Liver (tissue), 9 donors: ENCODE results near the gene SHC2. TPM values are rescaled to one million over a fixed set of nuclear protein-coding genes. Genes with fewer than 3 reads are reported as not detected.

ENCODE experiments used
- DNase-seq: peaks from one replicate; pipeline ENCODE4 v3.0.0-alpha.2; 2017; ENCODE audit warnings: low spot score
- H3K27ac ChIP-seq, 2 donors: one replicate each; pipeline ENCODE4 v1.7.0; 2013; ENCODE audit warnings: inconsistent platforms in 2 of 2, low read length in 2 of 2, control low read depth in 1 of 2, low read depth in 1 of 2, mild to moderate bottlenecking in 1 of 2
- H3K27me3 ChIP-seq, 4 donors: one replicate each; pipeline versions ENCODE4 v1.6.1 to v1.7.0; 2013; ENCODE audit warnings: low read length in 3 of 4, inconsistent platforms in 1 of 4, mild to moderate bottlenecking in 1 of 4, moderate library complexity in 1 of 4; ENCODE audit not compliant: control insufficient read depth in 4 of 4, insufficient read depth in 4 of 4
- H3K36me3 ChIP-seq, 4 donors: one replicate each; pipeline versions ENCODE4 v1.6.1 to v1.7.0; 2013; ENCODE audit warnings: low read length in 3 of 4, mild to moderate bottlenecking in 3 of 4, low read depth in 1 of 4, moderate library complexity in 1 of 4; ENCODE audit not compliant: control insufficient read depth in 4 of 4, insufficient read depth in 3 of 4
- H3K4me1 ChIP-seq, 4 donors: one replicate each; pipeline versions ENCODE4 v1.6.1 to v1.7.0; 2013; ENCODE audit warnings: low read length in 3 of 4, mild to moderate bottlenecking in 3 of 4, moderate library complexity in 1 of 4; ENCODE audit not compliant: control insufficient read depth in 4 of 4, insufficient read depth in 4 of 4
- H3K4me3 ChIP-seq, 3 donors: one replicate each; pipeline versions ENCODE4 v1.6.1 to v1.7.0; 2013; ENCODE audit warnings: low read length in 3 of 3, control low read depth in 1 of 3, low read depth in 1 of 3, mild to moderate bottlenecking in 1 of 3
- H3K9ac ChIP-seq, 2 donors: one replicate each; pipeline ENCODE4 v1.7.0; 2013; ENCODE audit warnings: low read length in 2 of 2, mild to moderate bottlenecking in 2 of 2, moderate library complexity in 2 of 2, control low read depth in 1 of 2, low read depth in 1 of 2
- H3K9me3 ChIP-seq, 4 donors: one replicate each; pipeline versions ENCODE4 v1.6.1 to v1.7.0; 2013; ENCODE audit warnings: low read length in 3 of 4; ENCODE audit not compliant: control insufficient read depth in 4 of 4
- EGR1 ChIP-seq, 2 donors: IDR thresholded peaks; 2 replicates each; pipeline ENCODE4 v1.6.1; 2016 to 2018; ENCODE audit warnings: antibody characterized with exemption in 2 of 2, low read depth in 2 of 2
- FOXA2 ChIP-seq: IDR thresholded peaks from 2 replicates; pipeline ENCODE4 v1.6.1; 2016; ENCODE audit warnings: antibody characterized with exemption
- GABPA ChIP-seq, 2 donors: IDR thresholded peaks in 1 of 2; conservative IDR thresholded peaks in 1 of 2; 2 replicates each; pipeline ENCODE4 v1.6.1; 2016; ENCODE audit warnings: antibody characterized with exemption in 2 of 2, mild to moderate bottlenecking in 1 of 2, moderate library complexity in 1 of 2
- HNF4A ChIP-seq, 2 donors: conservative IDR thresholded peaks; 2 replicates each; pipeline ENCODE4 v1.6.1; 2016; ENCODE audit warnings: antibody characterized with exemption in 2 of 2, mild to moderate bottlenecking in 2 of 2
- HNF4G ChIP-seq: IDR thresholded peaks from 2 replicates; pipeline ENCODE4 v1.6.1; 2016; ENCODE audit warnings: antibody characterized with exemption
- JUND ChIP-seq, 2 donors: IDR thresholded peaks; 2 replicates each; pipeline ENCODE4 v1.6.1; 2016; ENCODE audit warnings: antibody characterized with exemption in 2 of 2
- NR2F2 ChIP-seq: IDR thresholded peaks from 2 replicates; pipeline ENCODE4 v1.6.1; 2016; ENCODE audit warnings: antibody characterized with exemption
- RAD21 ChIP-seq, 2 donors: IDR thresholded peaks; 2 replicates each; pipeline ENCODE4 v1.6.1; 2016; ENCODE audit warnings: antibody characterized with exemption in 2 of 2, mild to moderate bottlenecking in 2 of 2
- RXRA ChIP-seq, 2 donors: IDR thresholded peaks; 2 replicates each; pipeline ENCODE4 v1.6.1; 2017 to 2018; ENCODE audit warnings: antibody characterized with exemption in 2 of 2, mild to moderate bottlenecking in 1 of 2
- TAF1 ChIP-seq: conservative IDR thresholded peaks from 2 replicates; pipeline ENCODE4 v1.6.1; 2016; ENCODE audit warnings: antibody characterized with exemption, mild to moderate bottlenecking
- WGBS: extraction: QIAGEN DNeasy Blood & Tissue Kit; methylation state at CpG from one replicate; pipeline ENCODE4 v1.1.7; 2013; 5-methylcytosine and 5-hydroxymethylcytosine counted together
- polyA plus RNA-seq, 2 donors: library from polyadenylated mRNA; stranded (reverse) in 1 of 2; unstranded in 1 of 2; fragments of 200-250 nt in 1 of 2; fragments of >200 nt in 1 of 2; fragmentation: Nextera tagmentation in 1 of 2; extraction: Ambion mirVana in 1 of 2; gene quantifications; one replicate each; pipeline versions ENCODE4 v1.2.1 to v1.2.3, GENCODE V29; 2013 to 2015
- total RNA-seq, 2 donors: library from RNA; depleted of rRNA; stranded (reverse); fragments of >200 nt; gene quantifications; one replicate each; pipeline ENCODE4 v1.2.3, GENCODE V29; 2014
- TF ChIP-seq, protein P1 (sequence below): IDR thresholded peaks from 2 replicates; pipeline ENCODE4 v1.6.1; 2016; ENCODE audit warnings: antibody characterized with exemption
- TF ChIP-seq, protein P2 (sequence below): fragments of 150-350 bp; IDR thresholded peaks from 2 replicates; pipeline ENCODE4 v1.5.1; 2017; ENCODE audit warnings: improper control_type of control experiment, low read depth, low read length; ENCODE audit not compliant: missing input control
- TF ChIP-seq, protein P3 (sequence below): IDR thresholded peaks from 2 replicates; pipeline ENCODE4 v1.6.1; 2016; ENCODE audit warnings: antibody characterized with exemption
- TF ChIP-seq, protein P4 (sequence below): IDR thresholded peaks from 2 replicates; pipeline ENCODE4 v1.6.1; 2016; ENCODE audit warnings: antibody characterized with exemption, mild to moderate bottlenecking
- TF ChIP-seq, protein P5 (sequence below): IDR thresholded peaks from 2 replicates; pipeline ENCODE4 v1.6.1; 2016; ENCODE audit warnings: antibody characterized with exemption
- donor health status: healthy.
- donor health status: healthy.
- donor health status: healthy.
- donor health status: healthy.
- donor health status: healthy.

Gene SHC2
- total and polyA plus RNA-seq, 4 donors, result 15.6 to 43.0 (median 23.0) TPM

DNA sequence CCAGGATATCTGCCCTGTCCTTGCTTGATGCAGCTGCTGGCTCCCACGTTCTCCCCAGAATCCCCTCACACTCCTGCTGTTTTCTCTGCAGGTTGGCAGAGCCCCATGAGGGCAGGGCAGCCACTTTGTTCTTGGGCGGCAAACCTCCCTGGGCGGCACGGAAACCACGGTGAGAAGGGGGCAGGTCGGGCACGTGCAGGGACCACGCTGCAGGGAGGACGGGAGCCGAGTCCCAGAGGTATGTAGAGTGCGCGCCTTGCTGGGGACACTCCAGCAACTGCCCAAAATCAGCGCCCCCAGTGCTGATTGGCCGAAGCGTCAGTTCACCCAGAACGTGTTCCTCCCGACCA, 86.0 kb downstream of the SHC2 start:
- H3K9me3 ChIP-seq, result no peaks in the 10 kb centered on the region
- H3K4me3 ChIP-seq, result no peak overlapping the region
- 65% methylated on average over 17 of the region's 17 CpGs for WGBS
- peaks cover 0 to 12% (median 3%) of the 10 kb centered on the region in 4 donors for H3K27me3 ChIP-seq
- H3K9ac ChIP-seq, result no peak overlapping the region
- peaks cover 0 to 2% (median 0%) of the 10 kb centered on the region in 4 donors for H3K4me1 ChIP-seq
- TF ChIP-seq, protein P1, sequence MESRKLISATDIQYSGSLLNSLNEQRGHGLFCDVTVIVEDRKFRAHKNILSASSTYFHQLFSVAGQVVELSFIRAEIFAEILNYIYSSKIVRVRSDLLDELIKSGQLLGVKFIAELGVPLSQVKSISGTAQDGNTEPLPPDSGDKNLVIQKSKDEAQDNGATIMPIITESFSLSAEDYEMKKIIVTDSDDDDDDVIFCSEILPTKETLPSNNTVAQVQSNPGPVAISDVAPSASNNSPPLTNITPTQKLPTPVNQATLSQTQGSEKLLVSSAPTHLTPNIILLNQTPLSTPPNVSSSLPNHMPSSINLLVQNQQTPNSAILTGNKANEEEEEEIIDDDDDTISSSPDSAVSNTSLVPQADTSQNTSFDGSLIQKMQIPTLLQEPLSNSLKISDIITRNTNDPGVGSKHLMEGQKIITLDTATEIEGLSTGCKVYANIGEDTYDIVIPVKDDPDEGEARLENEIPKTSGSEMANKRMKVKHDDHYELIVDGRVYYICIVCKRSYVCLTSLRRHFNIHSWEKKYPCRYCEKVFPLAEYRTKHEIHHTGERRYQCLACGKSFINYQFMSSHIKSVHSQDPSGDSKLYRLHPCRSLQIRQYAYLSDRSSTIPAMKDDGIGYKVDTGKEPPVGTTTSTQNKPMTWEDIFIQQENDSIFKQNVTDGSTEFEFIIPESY, result no peak
- TF ChIP-seq NR2F2, result no peak
- TF ChIP-seq HNF4A (conservative IDR thresholded peaks at IDR 0.05), result no peak
- no peak for TF ChIP-seq GABPA (IDR thresholded peaks at IDR 0.05 in 1 of 2, conservative IDR thresholded peaks at IDR 0.05 in 1 of 2)
- TF ChIP-seq TAF1, result no peak
- no peak for TF ChIP-seq FOXA2
- no peak for TF ChIP-seq HNF4G
- TF ChIP-seq, protein P2, sequence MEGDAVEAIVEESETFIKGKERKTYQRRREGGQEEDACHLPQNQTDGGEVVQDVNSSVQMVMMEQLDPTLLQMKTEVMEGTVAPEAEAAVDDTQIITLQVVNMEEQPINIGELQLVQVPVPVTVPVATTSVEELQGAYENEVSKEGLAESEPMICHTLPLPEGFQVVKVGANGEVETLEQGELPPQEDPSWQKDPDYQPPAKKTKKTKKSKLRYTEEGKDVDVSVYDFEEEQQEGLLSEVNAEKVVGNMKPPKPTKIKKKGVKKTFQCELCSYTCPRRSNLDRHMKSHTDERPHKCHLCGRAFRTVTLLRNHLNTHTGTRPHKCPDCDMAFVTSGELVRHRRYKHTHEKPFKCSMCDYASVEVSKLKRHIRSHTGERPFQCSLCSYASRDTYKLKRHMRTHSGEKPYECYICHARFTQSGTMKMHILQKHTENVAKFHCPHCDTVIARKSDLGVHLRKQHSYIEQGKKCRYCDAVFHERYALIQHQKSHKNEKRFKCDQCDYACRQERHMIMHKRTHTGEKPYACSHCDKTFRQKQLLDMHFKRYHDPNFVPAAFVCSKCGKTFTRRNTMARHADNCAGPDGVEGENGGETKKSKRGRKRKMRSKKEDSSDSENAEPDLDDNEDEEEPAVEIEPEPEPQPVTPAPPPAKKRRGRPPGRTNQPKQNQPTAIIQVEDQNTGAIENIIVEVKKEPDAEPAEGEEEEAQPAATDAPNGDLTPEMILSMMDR, result no peak
- TF ChIP-seq EGR1 (IDR thresholded peaks at IDR 0.05; ENCODE audit: low read depth in 2 of 2), result no peak
- DNase-seq, result no peak
- no peaks in the 10 kb centered on the region for H3K36me3 ChIP-seq
- H3K27ac ChIP-seq, result no peak overlapping the region

DNA sequence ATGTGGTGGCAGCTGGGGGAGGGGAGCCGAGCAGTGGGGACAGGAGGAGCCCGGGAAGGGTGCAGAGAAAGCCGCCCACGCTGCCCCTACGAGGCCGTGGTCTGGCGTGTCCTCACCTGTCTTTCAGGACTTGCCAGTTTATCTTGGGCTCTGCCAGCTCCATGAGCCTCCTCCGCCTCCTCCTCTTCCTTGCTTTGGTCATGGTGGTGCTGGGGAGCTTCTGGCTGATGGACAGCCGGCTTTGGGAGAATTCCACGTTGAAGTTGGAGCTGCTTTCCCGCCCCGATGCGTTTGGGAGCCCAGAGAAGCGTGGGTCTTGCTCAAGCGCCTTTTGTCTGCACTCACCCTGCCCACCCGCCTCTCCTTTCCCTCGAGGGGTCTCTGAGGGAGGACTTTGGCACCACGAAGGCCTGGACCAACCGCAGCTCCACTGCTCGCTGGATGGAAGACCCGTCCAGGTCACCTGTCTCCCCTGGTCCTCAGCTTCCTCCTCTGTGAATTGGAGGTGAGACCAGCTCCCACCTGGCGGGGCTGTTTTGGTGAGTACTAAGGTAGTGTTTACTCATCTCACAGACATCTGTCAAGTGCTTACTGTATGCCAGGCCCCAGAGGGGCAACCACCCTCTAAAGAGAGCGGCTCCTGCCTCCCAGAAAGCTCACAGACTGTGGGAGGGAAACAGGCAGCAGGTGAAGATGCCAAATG, 86.5 kb downstream of the SHC2 start:
- Histone ChIP-seq H3K27ac (no peak overlapping the region), H3K4me1 (peaks cover 0 to 2% (median 0%) of the 10 kb centered on the region in 4 donors), H3K9me3 (no peaks in the 10 kb centered on the region), H3K36me3 (no peaks in the 10 kb centered on the region), H3K4me3 (no peak overlapping the region), H3K27me3 (peaks cover 0 to 12% (median 3%) of the 10 kb centered on the region in 4 donors), H3K9ac (no peak overlapping the region)
- WGBS, result 65% methylated on average over 23 of the region's 23 CpGs
- DNase-seq, result no peak
- TF ChIP-seq HNF4G (no peak), HNF4A (conservative IDR thresholded peaks at IDR 0.05) (no peak), JUND (IDR thresholded peaks at IDR 0.05) (no peak), RAD21 (IDR thresholded peaks at IDR 0.05) (no peak), GABPA (IDR thresholded peaks at IDR 0.05 in 1 of 2, conservative IDR thresholded peaks at IDR 0.05 in 1 of 2) (no peak), TAF1 (no peak), NR2F2 (no peak), FOXA2 (no peak), RXRA (IDR thresholded peaks at IDR 0.05) (no peak)
- TF ChIP-seq, protein P1, result no peak
- TF ChIP-seq, protein P3, sequence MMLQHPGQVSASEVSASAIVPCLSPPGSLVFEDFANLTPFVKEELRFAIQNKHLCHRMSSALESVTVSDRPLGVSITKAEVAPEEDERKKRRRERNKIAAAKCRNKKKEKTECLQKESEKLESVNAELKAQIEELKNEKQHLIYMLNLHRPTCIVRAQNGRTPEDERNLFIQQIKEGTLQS, result no peak
- TF ChIP-seq, protein P2, result no peak
- TF ChIP-seq, protein P4, sequence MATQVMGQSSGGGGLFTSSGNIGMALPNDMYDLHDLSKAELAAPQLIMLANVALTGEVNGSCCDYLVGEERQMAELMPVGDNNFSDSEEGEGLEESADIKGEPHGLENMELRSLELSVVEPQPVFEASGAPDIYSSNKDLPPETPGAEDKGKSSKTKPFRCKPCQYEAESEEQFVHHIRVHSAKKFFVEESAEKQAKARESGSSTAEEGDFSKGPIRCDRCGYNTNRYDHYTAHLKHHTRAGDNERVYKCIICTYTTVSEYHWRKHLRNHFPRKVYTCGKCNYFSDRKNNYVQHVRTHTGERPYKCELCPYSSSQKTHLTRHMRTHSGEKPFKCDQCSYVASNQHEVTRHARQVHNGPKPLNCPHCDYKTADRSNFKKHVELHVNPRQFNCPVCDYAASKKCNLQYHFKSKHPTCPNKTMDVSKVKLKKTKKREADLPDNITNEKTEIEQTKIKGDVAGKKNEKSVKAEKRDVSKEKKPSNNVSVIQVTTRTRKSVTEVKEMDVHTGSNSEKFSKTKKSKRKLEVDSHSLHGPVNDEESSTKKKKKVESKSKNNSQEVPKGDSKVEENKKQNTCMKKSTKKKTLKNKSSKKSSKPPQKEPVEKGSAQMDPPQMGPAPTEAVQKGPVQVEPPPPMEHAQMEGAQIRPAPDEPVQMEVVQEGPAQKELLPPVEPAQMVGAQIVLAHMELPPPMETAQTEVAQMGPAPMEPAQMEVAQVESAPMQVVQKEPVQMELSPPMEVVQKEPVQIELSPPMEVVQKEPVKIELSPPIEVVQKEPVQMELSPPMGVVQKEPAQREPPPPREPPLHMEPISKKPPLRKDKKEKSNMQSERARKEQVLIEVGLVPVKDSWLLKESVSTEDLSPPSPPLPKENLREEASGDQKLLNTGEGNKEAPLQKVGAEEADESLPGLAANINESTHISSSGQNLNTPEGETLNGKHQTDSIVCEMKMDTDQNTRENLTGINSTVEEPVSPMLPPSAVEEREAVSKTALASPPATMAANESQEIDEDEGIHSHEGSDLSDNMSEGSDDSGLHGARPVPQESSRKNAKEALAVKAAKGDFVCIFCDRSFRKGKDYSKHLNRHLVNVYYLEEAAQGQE, result no peak
- TF ChIP-seq, protein P5, sequence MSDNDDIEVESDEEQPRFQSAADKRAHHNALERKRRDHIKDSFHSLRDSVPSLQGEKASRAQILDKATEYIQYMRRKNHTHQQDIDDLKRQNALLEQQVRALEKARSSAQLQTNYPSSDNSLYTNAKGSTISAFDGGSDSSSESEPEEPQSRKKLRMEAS, result no peak
